Measurements from ENCODE around the gene COL9A3.
A peak's percentile ranks its signal among the peaks of the same experiment; 100 is the strongest.

COL9A3 gene

GRCh38 chr20:62812181-62812906 is 4.5 kb upstream of the COL9A3 start:
- no peak for DNase-seq

- DNase-seq, result no peak
Observed at GRCh38 chr20:62812907-62813200, 4.0 kb upstream of the COL9A3 start.

DNA sequence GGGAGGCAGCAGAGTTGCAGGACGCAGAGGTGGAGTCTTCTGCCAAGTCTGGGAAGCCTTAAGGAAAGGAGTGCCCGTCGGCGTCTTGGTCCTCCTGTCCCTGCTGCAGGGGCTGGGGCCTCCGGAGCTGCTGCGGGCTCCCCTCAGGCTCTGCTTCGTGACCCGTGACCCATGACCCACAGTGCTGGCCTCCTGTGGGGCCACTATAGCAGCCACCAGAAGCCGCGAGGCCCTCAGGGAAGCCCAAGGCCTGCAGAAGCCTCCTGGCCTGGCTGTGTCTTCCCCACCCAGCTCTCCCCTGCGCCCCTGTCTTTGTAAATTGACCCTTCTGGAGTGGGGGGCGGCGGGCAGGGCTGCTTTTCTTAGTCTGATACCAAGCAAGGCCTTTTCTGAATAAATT is 3.3 kb upstream of the COL9A3 start:
- no peak for DNase-seq

GRCh38 chr20:62814060-62814708 is 2.7 kb upstream of the COL9A3 start:
- no peak for DNase-seq

DNA sequence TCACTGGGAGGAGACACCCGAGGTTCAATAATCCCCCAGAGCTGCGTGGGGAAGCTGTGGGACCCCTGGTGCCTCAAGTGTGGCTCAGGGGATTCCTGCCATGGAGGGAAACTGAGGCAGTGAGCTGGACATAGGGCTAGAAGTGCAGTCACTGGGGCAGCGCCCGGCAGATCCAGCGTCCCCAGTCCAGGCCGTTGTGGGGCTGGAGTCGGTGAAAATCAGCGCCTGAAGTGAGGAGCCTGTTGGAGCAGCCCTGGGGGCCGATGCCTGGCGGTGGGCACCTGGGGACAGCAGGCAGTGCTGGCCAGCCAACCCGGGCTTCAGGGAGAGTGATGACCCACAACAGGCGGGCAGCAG is 2.2 kb upstream of the COL9A3 start:
- no peak for DNase-seq

GRCh38 chr20:62815066-62815991 is 1.5 kb upstream of the COL9A3 start:
- no peak for DNase-seq

DNA sequence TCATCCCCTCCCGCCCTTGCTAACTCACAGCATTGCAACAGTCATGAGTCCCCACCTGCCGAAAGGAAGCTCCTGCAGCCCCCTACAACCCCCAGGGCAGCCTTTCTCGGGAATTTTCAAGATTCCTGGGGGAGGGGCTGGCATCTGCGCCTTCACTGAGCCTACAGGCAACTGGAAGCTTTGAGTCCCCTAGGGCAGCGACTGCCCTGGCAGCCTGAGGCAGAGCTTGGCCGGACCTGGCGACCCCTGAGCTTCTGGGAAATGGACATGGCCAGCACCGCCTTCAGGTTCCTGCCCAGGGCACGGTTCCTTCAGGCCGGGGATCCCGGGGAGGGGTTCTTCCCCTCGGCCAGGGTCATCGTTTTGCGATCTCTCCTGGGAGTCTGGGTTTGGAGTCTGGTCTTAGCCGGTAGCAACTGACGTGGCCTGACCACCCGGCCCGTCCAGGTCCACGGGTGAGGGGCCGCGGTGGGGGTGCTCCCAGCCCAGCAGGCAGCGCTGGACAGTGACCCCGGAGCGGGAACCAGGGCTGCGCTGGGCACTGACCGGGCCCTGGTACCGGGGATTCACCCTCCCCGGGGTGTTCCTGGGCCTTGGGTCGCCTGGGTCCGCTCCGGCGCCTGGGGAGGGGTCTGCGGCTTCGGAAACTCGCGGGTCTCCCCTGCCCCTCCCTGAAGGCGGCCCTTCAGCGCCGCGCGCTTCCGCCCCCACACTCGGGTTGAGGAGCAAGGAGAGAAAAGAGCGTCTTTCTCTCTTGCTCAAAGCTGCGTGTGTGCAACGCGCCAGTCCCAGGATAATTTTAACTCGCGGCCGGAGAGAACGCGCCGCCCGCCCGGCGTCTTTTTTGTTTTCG is 593 bp upstream of the COL9A3 start:
- no peak for DNase-seq

DNA sequence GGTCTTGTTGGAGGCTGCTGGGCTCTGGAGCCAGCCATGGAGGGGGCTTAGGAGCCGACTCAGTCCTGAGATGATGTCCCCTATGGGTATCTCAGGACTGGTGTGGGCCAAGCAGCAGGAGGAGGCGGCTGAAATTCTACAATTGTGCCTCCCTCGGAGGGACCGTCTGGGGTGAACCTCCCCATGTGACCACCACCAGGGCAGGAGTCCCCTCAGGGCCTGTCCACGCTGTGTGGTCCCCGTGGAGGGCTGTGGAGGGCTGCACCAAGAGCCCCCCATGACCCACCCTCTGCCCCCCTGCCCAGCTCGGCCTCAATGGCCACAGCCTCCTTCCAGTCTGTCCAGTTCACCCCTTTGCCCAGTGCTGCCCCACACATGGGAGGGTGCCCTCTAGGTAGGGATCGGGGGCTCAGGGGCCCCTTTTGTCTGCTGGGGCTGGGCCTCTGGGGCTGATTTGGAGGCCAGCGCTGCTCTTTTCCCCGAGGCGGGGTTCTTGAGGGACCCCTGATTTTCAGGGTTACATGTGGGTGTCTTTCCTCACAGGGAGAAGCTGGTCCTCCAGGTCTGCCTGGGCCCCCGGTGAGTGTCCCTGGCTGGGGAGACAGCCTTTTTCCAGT is 1.2 kb downstream of the COL9A3 start:
- DNase-seq, result no peak

- DNase-seq, result peak; percentile 79
Observed at GRCh38 chr20:62818592-62819493, 2.0 kb downstream of the COL9A3 start.

DNA sequence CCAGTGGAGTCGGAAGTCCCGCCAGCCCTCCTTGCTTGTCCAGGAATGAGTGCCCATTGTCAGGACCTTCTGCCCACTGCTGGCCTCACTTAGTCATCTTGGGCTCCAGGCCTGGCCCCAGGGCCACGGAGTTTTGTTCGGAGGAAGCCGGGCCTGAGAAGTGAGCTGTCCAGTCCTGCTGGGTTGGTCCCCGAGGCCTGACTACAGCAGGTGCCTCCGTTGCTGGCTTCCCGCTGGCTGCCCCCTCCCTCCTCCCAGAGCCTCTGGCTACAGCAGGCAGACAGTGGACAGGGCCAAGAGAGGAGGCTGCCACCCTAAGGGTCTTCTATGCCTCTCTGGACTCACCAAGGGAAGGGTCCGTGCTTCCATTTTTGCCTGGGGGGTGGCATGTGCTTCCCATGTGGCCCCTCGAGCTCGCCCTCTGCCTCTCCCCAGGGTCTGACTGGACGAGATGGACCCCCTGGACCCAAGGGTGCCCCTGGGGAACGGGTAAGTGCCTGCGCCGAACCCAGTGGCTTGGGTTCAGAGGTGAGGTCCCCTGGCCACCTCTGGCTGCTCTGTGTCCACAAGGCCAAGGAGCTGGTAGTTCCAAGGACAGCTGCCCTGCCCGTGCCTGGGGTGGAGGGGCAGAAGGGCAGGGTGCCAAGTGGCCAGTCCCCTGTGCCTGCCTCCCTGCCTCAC is 2.8 kb downstream of the COL9A3 start:
- DNase-seq, result no peak

- no peak for DNase-seq
Observed at GRCh38 chr20:62820208-62820961, 3.5 kb downstream of the COL9A3 start.

DNA sequence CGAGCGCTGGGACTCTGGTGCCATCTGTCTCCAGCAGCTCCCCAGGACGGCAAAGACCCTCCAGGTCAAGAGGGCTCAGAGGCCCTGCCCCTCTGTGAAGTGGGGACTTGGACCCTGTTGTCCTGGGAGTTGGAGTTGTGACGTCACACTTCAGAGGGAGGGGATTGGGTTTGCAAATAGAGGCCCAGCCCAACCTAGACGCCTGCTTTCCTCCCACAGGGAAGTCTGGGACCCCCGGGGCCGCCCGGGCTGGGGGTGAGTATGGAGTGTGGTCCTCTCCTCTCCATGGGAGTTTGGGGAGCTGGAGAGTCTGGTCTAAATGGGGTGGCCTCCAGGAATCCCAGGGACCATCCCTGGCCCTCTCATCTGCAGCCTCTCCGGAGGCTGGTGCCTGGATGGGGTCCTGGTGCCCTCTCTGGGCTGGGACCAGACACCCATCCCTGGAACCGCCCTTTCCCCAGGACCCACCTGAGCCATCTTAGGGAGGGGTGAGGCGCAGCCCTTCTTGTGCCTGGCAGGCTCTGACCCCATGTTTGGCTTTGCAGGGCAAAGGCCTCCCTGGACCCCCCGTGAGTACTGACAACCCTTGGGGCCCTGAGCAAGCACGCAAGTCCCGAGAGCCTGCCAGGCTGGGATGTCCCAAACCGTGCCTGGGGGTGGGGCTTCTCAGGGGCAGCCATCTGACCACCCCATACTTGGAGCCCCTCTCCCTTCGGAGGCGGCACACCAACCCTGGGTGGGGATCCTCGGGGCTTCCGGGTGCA is 4.3 kb downstream of the COL9A3 start:
- DNase-seq, result no peak

DNA sequence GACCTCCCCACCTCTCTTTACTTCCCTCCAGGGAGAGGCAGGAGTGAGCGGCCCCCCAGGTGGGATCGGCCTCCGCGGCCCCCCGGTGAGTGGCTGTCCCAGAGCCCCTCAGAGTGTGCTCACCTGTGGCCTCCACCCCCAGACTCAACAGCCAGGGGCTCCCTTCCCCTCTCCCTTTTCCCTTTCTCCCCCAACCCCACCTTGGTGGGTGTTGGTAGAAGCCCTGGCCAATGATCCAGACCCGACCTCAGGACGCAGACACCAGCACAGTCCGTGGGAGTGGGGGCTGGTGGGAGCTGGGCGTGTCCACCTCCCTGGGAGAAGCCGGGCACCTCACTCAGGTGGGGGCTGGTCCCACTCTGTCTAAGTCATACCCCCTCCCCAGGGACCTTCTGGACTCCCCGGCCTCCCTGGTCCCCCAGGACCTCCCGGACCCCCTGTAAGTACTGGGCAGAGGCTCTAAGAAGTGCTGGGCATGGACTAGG is 4.9 kb downstream of the COL9A3 start:
- DNase-seq, result no peak

- DNase-seq, result no peak
Observed at GRCh38 chr20:62822239-62822787, 5.5 kb downstream of the COL9A3 start.

- DNase-seq, result no peak
Observed at GRCh38 chr20:62822788-62823651, 6.2 kb downstream of the COL9A3 start.

DNA sequence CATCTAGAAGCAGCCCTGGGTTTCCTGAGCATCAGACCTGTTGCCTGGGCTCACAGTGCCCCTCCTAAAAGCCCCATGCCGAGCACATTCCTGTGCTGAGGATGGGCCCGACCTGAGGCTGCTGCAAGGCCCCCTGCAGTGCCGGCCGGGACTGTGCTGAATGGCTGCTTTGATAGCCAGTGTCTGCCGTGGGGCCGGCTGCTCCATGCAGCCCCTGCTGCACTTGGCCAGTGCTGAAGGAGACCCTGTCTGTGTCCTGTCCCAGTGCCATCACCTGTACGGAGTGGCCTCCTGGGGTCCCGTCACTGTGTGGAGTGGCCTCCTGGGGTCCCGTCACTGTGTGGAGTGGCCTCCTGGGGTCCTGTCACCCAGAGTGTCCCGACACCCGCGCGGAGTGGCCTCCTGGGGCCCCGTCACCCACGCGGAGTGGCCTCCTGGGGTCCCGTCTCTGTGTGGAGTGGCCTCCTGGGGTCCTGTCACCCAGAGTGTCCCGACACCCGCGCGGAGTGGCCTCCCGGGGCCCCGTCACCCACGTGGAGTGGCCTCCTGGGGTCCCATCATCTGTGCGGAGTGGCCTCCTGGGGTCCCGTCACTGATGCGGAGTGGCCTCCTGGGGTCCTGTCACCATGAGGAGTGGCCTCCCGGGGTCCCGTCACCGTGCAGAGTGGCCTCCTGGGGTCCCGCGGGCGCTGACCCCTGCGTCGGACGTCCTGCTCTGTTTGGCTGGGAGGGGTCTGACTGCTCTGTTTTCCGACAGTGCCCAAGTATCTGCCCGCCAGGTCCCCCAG is 7.0 kb downstream of the COL9A3 start:
- no peak for DNase-seq
